ENCODE measurements around the gene CSGALNACT2. TPM values are rescaled to one million over a fixed set of nuclear protein-coding genes. Genes with fewer than 3 reads are reported as not detected.

CSGALNACT2 gene
- total RNA-seq, 2 experiments from 2014 or later: 29.2 to 30.4 TPM

DNA sequence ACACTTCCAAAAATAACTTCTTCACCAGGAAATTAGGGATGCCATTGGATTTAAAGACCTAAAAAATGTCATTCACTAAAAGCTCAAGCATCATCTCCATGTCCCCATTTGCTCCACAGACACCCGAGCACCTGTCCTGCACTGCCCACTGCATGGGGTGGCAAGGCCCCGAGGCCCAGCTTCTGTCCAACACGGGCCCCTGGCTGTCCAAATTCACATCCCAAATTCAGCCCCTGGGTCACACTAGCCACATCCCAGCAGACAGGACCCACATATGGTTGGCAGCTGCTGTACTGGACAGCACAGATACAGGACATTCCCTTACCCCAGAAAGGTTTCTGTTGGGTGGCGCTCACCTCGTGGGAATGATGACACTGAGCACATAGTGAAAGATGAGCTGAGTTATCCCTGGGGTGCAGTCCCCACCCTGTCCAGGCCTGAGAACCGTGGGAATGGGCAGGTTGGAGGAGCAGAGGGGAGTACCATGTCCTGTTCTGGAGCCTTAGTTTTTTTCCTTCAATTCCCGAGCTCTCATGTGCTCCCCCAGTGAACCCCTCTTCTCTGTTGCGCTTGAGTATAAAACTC lies 55.3 kb downstream of the CSGALNACT2 start:
- no peaks in the 10 kb centered on the region for H3K9me3 Mint-ChIP-seq (ENCODE audit: insufficient read depth)
- peaks cover 6% of the 10 kb centered on the region for H3K4me1 Mint-ChIP-seq (ENCODE audit: low read depth)
- H3K27me3 Mint-ChIP-seq (ENCODE audit: low read depth): no peaks in the 10 kb centered on the region
- no peak for ATAC-seq
- DNase-seq: no peak
- no peak overlapping the region for H3K4me3 Mint-ChIP-seq
- ChIA-PET CTCF (interaction anchor here (2.9 to 3.1 kb wide), 2 partner anchors 8 to 11 kb away, joined by 15 to 17 read pairs; no protein-coding TSS in a partner anchor), POLR2A (interaction anchor here (1.0 to 1.1 kb wide), 5 partner anchors 21 to 99 kb away, joined by 3 to 4 read pairs (median 3); partner anchors contain the start of gene CSGALNACT2)
- peaks cover 10% of the 10 kb centered on the region for H3K36me3 Mint-ChIP-seq (ENCODE audit: low read depth)
- peak overlapping the region; percentile 40 for H3K27ac Mint-ChIP-seq

GRCh38 chr10:43194266-43194665 lies 56.0 kb downstream of the CSGALNACT2 start:
- POLR2A ChIA-PET: interaction anchor here (1.0 kb wide), 3 partner anchors 41 to 98 kb away, joined by 3 to 4 read pairs (median 3); no protein-coding TSS in a partner anchor
- Mint-ChIP-seq H3K27ac (no peak overlapping the region), H3K36me3 (ENCODE audit: low read depth) (peaks cover 10% of the 10 kb centered on the region), H3K9me3 (ENCODE audit: insufficient read depth) (no peaks in the 10 kb centered on the region), H3K4me1 (ENCODE audit: low read depth) (peaks cover 6% of the 10 kb centered on the region), H3K4me3 (no peak overlapping the region), H3K27me3 (ENCODE audit: low read depth) (no peaks in the 10 kb centered on the region)
- CTCF ChIA-PET: interaction anchor here (1.4 to 3.1 kb wide), 3 partner anchors 8 to 56 kb away, joined by 4 to 17 read pairs (median 15); partner anchors contain the start of gene CSGALNACT2
- ATAC-seq (no peak), DNase-seq (no peak)

GRCh38 chr10:43194859-43195258 lies 56.6 kb downstream of the CSGALNACT2 start:
- Mint-ChIP-seq H3K27me3 (ENCODE audit: low read depth) (no peaks in the 10 kb centered on the region), H3K4me3 (no peak overlapping the region), H3K36me3 (ENCODE audit: low read depth) (peaks cover 9% of the 10 kb centered on the region), H3K9me3 (ENCODE audit: insufficient read depth) (no peaks in the 10 kb centered on the region), H3K27ac (no peak overlapping the region), H3K4me1 (ENCODE audit: low read depth) (peaks cover 6% of the 10 kb centered on the region)
- CTCF ChIA-PET: interaction anchor here (1.4 to 2.9 kb wide), 2 partner anchors 10 to 56 kb away, joined by 4 to 17 read pairs; partner anchors contain the start of gene CSGALNACT2
- POLR2A ChIA-PET: interaction anchor here (1.0 kb wide), 1 partner anchor 98 kb away, joined by 3 read pairs; no protein-coding TSS in a partner anchor
- ATAC-seq (no peak), DNase-seq (no peak)

GRCh38 chr10:43195557-43195956 lies 57.3 kb downstream of the CSGALNACT2 start:
- Mint-ChIP-seq H3K4me3 (no peak overlapping the region), H3K27me3 (ENCODE audit: low read depth) (no peaks in the 10 kb centered on the region), H3K36me3 (ENCODE audit: low read depth) (peaks cover 4% of the 10 kb centered on the region), H3K27ac (peak overlapping the region; percentile 43), H3K4me1 (ENCODE audit: low read depth) (peaks cover 6% of the 10 kb centered on the region), H3K9me3 (ENCODE audit: insufficient read depth) (no peaks in the 10 kb centered on the region)
- no peak for DNase-seq
- CTCF ChIA-PET: interaction anchor here (2.9 kb wide), 1 partner anchor 9 kb away, joined by 17 read pairs; no protein-coding TSS in a partner anchor
- ATAC-seq: no peak
- POLR2A ChIA-PET: no interaction called here

- Mint-ChIP-seq H3K9me3 (ENCODE audit: insufficient read depth) (no peaks in the 10 kb centered on the region), H3K27ac (no peak overlapping the region), H3K4me3 (no peak overlapping the region), H3K4me1 (ENCODE audit: low read depth) (peaks cover 6% of the 10 kb centered on the region), H3K36me3 (ENCODE audit: low read depth) (no peaks in the 10 kb centered on the region), H3K27me3 (ENCODE audit: low read depth) (no peaks in the 10 kb centered on the region)
- ChIA-PET POLR2A (no interaction called here), CTCF (no interaction called here)
- ATAC-seq: no peak
- no peak for DNase-seq
These were observed 58.1 kb downstream of the CSGALNACT2 start for GRCh38 chr10:43196131-43196980.

- CTCF ChIA-PET: interaction anchor here (0.6 to 1.1 kb wide), 3 partner anchors 14 to 151 kb away, joined by 3 to 4 read pairs (median 3); partner anchors contain the start of gene RASGEF1A
- Mint-ChIP-seq H3K4me3 (no peak overlapping the region), H3K36me3 (ENCODE audit: low read depth) (no peaks in the 10 kb centered on the region), H3K27ac (no peak overlapping the region), H3K27me3 (ENCODE audit: low read depth) (no peaks in the 10 kb centered on the region), H3K9me3 (ENCODE audit: insufficient read depth) (no peaks in the 10 kb centered on the region), H3K4me1 (ENCODE audit: low read depth) (peaks cover 8% of the 10 kb centered on the region)
- no peak for DNase-seq
- POLR2A ChIA-PET: no interaction called here
- ATAC-seq: no peak
These were observed 59.0 kb downstream of the CSGALNACT2 start for GRCh38 chr10:43196981-43197833.

- ChIA-PET CTCF (interaction anchor here (0.6 to 1.1 kb wide), 3 partner anchors 15 to 150 kb away, joined by 3 to 4 read pairs (median 3); partner anchors contain the start of gene RASGEF1A), POLR2A (no interaction called here)
These were observed 59.8 kb downstream of the CSGALNACT2 start for GRCh38 chr10:43197834-43198681.

DNA sequence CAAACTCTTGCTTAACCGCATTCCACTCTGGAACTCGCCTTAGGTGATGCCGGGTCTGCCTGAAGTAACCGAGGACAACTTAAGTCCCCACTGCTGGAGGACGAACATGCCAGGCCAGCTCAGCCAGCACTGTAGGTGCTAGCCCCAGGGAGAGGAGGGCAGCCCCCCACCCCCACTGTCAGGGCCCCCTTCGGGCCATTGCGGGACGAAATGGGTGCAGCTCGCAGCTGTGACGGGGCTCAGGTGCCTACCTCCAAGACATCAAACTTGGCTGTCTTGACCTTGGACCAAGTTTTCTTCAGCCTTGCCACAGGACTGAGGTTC lies 60.4 kb downstream of the CSGALNACT2 start:
- ATAC-seq: no peak
- Mint-ChIP-seq H3K36me3 (ENCODE audit: low read depth) (no peaks in the 10 kb centered on the region), H3K9me3 (ENCODE audit: insufficient read depth) (no peaks in the 10 kb centered on the region), H3K4me1 (ENCODE audit: low read depth) (peaks cover 10% of the 10 kb centered on the region), H3K4me3 (no peak overlapping the region), H3K27ac (no peak overlapping the region), H3K27me3 (ENCODE audit: low read depth) (no peaks in the 10 kb centered on the region)
- ChIA-PET CTCF (no interaction called here), POLR2A (no interaction called here)
- no peak for DNase-seq

More at GRCh38 chr10:43197834-43198681, 59.8 kb downstream of the CSGALNACT2 start:
- Mint-ChIP-seq H3K4me3 (no peak overlapping the region), H3K36me3 (ENCODE audit: low read depth) (no peaks in the 10 kb centered on the region), H3K4me1 (ENCODE audit: low read depth) (peaks cover 10% of the 10 kb centered on the region), H3K27ac (no peak overlapping the region), H3K27me3 (ENCODE audit: low read depth) (no peaks in the 10 kb centered on the region), H3K9me3 (ENCODE audit: insufficient read depth) (no peaks in the 10 kb centered on the region)
- no peak for ATAC-seq
- DNase-seq: no peak

DNA sequence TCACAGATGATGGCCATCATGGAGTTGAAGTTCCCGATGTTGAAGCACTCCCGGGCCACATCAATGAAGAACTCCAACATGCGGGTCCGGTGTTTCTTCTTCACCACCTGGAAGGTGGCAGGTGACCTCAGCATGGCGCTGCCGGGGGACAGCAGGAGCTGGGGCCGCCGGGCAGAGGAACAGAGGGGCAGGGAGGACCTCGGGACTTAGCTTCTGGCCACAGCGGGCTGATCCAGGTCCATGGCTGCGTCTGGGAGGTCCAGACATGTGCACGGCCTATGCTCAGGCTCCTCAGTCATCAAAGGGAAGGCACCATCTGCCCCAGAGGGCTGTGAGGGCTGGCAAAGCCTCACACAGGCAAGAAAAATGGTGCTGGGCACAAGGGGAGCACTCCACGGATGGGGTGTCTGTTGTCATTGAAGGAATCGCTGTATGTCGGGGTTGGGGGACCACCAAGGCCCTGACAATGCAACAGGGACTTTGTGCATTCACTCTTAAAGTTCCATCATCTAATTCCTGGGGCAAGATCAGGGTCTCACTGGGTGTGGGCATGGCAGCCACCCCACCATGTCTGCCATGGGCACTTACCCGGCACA lies 60.9 kb downstream of the CSGALNACT2 start:
- Mint-ChIP-seq H3K36me3 (ENCODE audit: low read depth) (no peaks in the 10 kb centered on the region), H3K9me3 (ENCODE audit: insufficient read depth) (no peaks in the 10 kb centered on the region), H3K27me3 (ENCODE audit: low read depth) (no peaks in the 10 kb centered on the region), H3K27ac (no peak overlapping the region), H3K4me3 (no peak overlapping the region), H3K4me1 (ENCODE audit: low read depth) (peaks cover 11% of the 10 kb centered on the region)
- ATAC-seq: no peak
- ChIA-PET POLR2A (no interaction called here), CTCF (no interaction called here)
- DNase-seq: no peak

DNA sequence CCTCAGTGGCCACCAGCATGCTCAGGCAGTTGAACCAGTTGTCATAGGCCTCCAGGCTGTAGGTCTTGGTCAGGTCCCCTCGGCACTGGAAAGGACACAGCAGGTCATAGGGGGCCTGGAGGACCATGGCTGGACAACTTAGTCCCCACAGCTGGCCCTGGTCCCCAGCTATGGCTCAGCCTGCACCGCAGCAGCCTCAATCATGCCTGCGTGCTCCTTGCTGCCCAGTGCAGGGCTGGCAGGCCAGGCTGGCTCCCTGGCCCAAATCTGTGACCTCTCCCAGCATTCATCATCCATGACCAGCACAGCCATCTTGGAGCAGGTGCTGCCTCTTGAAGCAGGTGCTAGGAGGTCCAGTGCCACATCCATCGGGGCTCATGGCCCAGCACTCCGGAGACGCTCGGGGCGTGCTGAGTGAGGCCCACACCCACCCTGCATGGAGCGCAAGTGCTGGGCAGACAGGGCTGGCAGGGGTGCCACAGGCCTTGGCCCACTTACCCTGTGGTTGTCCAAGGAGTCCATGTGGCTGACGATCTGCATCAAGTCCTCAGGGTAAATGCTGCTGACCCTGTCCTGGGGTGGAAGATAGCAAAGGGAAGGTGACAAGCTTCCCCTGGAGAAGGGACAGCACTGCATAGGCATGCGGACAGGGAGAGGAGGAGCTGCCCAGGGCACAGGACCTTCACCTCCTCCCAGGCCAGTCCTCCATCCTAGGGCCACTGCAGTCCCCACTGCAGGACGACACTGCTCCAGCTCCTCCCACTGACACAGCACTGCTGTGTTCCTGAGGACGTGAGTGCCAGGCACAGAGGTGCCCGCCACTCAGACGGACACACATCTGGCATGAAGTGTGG lies 61.7 kb downstream of the CSGALNACT2 start:
- DNase-seq: no peak
- H3K4me1 Mint-ChIP-seq (ENCODE audit: low read depth): peaks cover 15% of the 10 kb centered on the region

More for the DNA sequence above, 61.7 kb downstream of the CSGALNACT2 start:
- Mint-ChIP-seq H3K27ac (no peak overlapping the region), H3K4me3 (no peak overlapping the region), H3K27me3 (ENCODE audit: low read depth) (no peaks in the 10 kb centered on the region), H3K36me3 (ENCODE audit: low read depth) (no peaks in the 10 kb centered on the region), H3K9me3 (ENCODE audit: insufficient read depth) (no peaks in the 10 kb centered on the region)
- no peak for ATAC-seq
- CTCF ChIA-PET: no interaction called here
- POLR2A ChIA-PET: no interaction called here

Data from activated CD8-positive, alpha-beta T cell treated with anti-CD3 and anti-CD28 coated beads, Interleukin-2, amount 10 ng/mL, durations not matched to agents 7 days and 5 days (primary cell).